NCI-H146 (cell line): ENCODE data around the gene NPB.
A peak's percentile ranks its signal among the peaks of the same experiment; 100 is the strongest.
"Not testable (repeated sequence)": the region's sequence is repeated elsewhere in the genome, so short reads cannot be mapped to it uniquely, and the experiment has no call there.

ENCODE experiments used
- DNase-seq: peaks from one replicate; lab custom pipeline; 2025; lab: John Stamatoyannopoulos, UW

NPB gene

DNA sequence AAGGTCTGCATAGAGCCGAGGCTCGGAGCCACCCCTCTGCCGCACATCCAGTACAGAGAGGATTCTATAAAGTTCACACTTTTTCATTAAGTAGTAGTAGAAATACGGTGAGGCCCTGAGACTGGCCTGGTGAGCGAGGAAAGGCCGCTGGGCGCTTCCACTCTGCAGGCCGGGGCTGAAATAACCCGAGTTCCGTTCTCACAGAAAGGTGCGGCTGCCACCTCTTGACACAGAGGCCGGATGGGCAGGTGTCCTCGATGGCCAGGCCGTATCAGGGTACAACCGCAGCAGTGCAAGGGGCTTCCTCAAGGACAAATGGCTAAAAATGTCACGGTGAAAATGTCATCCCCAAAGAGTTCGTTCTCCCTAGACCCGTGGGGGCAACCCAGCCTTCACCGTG lies 9.9 kb downstream of the NPB start:
- DNase-seq = no peak

DNA sequence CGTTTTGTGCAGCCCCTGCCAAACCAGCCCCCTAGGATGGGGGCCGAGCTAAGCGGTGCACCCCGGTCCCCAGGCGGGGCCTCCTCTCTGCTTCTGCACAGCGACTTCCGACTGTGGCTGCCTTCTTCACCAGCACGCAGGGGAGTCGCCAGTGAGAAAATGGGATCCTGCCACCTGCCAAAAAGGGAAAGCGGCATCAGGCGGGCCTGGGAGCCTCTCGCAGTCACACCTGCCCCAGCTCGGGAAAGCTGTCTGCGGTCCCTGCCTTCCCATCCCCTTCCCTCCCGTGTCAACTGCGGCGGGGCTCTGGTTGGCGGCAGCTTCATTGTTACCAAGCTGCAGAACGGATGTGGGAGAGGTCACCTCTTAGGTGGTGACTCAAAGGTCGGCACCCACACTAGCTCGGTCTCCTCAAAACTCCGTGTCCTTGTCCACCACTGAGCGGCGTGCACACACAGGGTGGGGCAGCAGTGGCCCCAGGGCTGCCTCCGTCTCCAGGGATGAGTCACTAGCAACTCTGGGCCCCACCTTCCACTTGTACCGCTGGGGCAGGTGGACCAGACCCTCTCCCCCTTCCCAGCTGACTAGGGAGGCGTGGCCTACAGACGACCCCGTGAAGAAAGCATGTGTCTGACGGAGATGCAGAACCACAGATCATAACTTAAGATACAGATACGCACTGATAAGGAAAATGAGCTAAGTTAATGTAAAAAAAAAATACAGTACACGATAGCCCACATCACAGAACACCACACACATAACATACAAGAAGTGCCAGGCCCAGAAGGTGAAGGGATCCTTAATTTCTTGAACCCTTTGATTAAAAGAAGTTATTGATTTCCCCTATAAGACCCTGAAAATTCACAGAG lies 10.6 kb downstream of the NPB start:
- no peak for DNase-seq

DNA sequence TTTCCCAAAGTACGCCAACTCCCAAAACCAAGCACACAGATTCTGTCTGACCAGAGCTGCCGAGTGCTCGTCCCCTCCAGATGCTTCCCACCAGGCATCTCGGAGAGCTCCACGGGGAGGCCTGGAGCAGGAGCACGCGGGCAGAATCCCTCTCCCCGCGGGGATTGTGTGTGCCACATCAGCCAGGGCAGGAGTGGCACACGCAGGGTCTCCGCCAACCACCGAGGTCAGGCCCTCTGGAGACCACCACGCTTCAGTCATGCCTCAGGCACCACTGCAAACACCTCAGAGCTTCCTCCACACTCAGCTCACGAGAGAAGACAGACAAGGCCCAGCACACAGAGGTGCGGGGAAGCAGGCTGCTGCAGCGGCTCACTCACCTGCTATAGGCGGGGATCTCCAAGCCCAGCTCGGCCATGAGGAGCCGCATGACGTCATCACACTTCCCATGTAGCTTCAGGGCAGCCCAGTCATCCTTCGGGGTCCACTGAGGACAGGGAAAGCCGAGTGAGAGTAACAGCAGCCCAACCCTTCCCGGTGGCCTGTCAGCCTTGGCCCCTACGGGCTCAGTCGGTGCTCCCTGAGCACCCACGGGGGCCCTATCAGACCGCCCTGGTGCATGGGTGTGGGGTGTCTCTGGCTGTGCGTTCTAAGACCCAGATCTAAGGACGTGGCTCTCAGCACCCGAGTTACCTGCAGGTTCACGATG lies 11.5 kb downstream of the NPB start:
- DNase-seq = no peak

DNA sequence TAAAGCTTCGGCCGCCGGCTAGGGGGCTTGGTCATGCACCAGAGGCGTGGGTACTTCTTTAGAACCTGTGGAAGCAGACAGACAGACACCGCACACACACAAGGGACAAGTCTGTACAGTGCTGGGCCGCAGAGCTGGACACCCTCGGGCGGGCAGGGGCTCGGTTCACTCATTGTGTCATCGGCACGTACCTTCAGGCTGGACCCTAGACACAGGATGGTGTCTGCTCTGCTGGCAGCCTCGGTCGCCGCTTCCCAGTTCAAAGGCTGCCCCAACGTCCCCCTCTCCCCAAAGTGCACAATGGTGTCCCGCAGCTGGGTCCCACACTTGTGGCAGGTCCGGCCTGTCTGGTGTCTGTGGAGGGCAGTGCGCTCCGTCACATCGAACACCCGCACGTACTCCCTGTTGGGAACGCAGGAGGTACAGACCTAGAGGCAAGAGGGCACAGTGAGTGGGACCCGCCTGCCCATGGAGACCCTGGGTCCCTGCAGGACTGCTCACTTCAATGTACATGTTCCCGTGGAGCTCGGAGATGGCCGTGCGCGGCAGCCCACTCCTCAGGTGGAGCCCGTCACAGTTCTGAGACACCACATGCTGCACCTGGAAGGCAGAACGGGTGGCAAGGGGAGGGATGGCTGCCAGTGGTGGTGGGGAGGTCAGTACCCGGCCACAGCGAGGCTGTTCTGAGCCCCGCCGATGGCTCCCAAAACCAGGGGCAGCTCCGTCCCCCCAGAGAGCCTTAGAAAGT lies 12.2 kb downstream of the NPB start:
- DNase-seq = no peak

DNA sequence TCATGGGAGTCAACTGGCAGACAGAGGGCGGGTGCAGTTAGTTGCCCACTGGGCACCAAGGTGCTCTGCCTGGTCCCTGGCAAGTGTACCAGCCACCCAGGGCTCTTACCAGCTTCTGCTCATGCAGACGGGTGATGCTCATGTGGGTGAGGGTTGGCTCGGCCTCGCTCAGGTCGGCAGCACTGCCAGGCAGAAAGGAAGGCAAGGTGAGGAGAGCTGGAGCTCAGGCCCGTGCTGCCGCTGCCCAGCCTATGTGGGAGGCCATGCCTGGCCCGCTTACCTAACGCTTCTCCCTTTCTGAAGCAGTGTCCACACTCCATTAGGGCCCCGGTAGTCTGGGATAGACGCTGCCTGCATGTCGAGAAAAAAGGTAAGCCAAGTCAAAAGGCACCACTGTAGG lies 13.3 kb downstream of the NPB start:
- DNase-seq = no peak

DNA sequence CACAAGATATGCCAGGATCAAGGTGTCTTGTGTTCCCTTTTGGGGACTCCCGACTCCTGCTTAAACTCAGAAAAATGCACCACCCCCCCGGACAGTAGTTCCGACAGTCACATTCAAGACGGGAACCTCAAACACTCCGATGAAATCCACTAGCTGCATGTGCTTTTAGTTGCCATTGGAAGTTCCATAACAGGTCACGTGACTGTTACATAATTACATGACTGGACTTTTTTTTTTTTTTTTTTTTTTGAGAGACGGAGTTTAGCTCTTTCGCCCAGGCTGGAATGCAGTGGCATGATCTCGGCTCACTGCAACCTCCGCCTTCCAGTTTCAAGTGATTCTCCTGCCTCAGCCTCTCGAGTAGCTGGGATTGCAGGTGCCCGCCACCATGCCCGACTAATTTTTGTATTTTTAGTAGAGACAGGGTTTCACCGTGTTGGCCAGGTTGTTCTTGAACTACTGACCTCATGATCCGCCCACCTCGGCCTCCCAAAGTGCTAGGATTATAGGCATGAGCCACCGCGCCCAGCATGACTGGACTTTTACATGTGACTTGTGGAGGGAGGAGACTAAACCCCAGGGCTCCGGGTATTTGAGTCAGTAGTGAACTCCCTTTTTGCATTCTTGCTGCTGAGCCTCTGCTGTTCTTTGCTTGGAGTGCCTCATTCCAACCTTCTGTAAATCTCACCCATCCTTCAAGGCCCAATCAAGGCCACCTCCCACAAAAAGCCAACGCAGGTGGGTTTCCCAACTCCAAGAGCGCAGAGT lies 14.4 kb downstream of the NPB start:
- DNase-seq = no peak

DNA sequence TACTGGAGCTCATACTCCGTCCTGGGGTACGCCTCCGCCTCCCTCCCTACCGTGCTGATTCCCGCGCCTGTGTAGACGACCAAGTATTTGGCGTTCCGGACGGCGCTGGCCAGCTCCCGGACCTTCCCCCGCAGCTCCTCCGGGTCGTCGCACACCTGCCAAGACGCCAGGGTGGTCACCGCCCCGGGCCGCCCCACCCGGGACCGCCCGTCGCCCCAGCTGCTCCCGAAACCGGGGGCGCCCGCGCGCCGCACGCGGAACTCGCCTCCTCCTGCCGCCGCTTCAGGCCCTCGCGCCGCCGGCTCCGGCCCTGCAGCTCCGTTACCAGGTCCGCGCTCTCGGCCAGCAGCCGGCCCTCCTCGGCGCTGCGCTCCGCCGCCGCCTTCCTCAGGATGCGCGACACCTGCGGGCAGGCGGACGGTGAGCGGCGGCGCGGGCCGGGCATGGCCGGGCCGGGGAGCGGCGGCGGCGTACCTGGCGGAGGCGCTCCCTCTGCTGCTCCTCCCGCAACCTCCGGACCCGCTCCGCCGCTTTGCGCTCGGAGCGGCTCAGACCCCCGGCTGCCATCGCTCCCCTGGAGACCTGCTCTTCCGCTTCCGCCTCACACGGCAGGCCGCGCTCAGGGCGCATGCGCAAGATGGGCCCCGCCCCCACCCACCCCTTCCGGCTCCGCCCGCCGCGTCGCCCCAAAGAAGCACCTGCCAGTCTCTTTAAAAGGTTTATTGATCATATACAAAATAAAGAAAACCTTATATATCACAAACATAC lies 15.7 kb downstream of the NPB start, which contains the start of gene SIRT7:
Gene SIRT7, minus strand, starts transcription at position 612 of the 768 bp plus-strand sequence. Its CDS starts 45 bp downstream, at position 567.
- DNase-seq = peak; percentile 83

DNA sequence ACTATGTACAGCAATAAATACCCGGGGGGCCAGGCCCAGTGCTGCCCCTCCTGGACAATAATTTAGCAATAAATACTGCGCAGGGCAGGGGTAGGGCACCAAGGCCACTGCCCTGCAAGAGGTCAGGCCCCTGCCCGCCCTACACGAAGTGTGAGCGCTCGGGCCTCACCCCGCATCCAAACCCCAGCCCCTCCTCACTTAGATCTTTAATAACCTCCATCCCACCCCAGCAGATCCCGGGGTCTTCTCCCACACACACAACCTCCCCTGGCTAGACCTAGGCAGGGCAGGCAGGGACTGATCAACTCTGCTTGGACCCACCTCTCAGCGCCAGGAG lies 16.3 kb downstream of the NPB start:
- not testable (repeated sequence) for DNase-seq

DNA sequence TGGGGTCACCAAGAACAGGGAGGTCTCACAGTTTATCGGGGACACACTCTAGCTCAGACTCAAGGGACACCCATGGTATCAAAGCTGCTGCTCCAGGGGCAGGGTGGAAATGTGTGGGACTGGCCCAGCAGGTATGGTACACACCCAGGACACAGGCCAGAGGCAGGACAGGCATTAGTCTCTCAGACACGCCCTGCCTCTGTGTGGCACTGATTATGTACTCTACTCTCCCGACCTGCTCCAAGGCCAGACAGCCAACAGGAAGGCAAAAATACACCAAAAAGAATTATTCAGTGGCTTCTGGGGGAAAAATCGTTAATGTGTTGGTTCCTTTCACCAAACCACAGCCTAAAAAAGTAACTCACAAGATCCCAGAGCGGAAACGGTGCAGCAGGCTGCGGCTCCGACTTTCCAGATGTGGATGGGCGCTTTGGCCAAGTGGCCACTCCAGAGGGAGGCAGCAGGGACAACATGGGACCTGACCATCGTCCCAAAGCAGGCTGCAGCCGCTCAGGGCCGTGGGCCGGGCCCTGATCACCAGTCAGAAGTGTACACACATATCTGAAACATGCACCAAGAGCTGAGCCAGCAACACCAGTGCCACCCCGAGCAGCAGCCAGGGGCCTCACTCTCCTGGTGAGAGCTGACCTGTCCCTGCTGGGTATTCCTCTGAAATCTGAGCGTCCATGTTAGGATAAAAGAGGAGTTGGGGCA lies 17.0 kb downstream of the NPB start:
- DNase-seq = no peak

DNA sequence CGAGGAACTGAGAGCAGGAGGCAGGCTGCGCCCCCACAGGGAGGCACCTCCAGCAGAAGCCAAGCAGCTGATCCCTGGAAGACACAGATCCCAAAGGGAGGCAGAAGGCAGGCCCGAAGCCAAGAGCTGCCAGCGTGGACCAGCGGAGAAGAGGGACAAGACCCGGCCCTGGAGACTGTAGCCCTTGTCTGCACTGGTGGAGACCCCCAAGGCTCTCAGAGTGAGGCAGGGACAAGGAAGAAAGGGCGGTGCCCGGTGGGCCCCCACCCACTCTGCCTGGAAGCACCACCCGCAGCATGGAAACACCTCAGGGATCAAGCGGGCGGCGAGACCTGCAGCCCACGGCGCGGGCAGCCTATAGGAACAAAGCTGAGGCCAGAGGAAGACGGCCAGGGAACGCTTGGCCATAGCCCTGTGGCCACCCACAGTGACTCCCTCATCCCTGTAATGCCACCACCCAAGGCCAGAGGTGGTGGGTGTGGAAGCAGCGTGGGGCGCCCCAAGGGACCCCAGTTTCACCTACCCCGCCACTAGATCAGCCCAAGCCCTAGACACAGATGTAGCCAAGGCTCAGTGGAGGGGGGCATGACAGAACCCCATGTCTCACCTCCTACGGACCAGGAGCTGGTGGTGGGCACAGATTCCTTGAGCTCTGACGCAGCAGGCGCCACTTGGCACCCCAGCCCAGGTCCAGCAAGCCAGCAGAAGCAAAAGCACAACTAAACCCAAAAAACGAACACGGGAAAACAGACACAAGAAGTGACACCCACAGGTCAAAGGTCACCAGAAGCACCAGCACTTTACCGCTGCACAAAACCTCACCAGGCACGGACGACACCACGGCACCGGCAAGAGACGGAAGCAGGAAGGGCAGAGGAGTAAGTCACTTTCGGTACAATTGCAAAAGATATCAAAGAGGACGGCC lies 18.8 kb downstream of the NPB start:
- no peak for DNase-seq

DNA sequence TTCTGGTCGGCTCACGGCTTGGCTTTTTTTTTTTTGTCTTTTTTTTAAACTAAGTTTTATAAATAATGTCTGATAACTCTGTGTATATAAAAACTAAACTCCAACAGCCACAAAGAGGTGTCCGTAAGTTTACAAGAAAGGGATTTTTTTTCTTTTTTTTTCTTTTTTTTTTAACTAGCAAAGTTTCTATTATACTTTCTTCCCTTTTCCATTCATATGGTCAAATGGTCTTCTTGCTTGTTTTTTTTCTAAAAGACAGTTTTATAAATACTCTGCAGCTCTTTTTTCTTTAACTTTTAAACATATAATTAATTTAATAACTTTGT lies 19.5 kb downstream of the NPB start:
- no peak for DNase-seq

DNA sequence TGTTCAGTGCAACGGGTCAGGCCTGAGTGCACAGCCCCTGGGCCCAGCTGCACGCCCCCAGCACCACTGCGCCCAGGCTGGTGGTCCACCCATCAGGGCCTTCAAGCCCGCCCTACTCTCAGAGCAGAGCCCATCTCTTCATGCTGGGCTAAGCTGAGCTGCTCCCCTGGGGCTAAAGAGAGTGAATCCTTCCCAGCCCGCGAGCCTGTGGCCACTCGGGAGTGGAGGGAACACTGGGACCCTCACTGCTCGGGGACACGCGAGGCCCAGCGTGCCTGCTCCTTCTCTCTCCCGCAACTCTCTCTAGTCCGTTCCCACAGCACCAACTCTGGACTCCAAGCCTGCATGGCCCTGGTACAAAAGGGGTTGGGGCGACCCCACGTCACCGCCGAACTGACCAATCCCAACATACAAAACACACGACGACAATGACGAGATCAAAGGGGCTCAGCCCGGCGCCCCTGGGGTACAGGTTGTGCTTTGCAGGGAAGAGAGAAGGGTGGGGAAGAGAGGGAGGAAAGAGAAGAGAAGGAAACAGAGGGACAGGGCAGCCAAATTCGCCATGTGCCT lies 20.0 kb downstream of the NPB start:
- no peak for DNase-seq

DNA sequence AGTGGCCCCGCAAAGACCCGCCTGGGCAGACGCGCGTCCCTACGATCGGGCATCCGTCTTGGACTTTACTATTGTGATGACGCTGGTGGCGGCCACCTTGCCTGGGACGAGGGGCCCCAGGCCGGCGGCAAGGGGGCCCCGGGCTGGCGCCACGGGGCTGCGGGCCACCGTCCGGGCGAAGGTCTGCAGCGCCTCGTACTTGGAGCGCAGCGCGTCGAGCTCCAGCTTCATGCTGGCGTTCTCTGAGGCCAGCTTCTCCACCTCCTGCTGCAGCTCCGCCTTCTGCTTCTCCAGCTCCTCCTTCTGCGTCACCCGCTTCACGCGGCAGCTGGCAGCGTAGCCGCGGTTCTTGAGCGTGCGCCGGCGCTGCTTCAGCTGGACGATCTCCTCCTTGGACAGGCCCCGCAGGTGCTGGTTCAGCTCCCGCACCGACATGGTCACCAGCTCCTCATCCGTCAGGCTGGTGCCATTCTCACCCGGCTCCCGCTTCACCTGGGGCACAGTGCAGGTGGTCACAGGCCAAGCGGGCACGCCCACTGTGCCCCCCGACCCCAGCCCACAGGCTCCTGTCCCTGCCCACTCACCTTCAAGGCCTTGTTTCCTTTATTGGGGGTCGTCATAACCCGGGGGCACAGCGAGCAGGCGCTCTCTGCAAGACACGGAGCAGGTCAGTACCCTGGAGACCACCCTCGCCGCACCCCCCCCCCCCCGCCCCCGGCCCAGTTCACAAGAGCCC lies 20.7 kb downstream of the NPB start:
- DNase-seq = no peak

DNA sequence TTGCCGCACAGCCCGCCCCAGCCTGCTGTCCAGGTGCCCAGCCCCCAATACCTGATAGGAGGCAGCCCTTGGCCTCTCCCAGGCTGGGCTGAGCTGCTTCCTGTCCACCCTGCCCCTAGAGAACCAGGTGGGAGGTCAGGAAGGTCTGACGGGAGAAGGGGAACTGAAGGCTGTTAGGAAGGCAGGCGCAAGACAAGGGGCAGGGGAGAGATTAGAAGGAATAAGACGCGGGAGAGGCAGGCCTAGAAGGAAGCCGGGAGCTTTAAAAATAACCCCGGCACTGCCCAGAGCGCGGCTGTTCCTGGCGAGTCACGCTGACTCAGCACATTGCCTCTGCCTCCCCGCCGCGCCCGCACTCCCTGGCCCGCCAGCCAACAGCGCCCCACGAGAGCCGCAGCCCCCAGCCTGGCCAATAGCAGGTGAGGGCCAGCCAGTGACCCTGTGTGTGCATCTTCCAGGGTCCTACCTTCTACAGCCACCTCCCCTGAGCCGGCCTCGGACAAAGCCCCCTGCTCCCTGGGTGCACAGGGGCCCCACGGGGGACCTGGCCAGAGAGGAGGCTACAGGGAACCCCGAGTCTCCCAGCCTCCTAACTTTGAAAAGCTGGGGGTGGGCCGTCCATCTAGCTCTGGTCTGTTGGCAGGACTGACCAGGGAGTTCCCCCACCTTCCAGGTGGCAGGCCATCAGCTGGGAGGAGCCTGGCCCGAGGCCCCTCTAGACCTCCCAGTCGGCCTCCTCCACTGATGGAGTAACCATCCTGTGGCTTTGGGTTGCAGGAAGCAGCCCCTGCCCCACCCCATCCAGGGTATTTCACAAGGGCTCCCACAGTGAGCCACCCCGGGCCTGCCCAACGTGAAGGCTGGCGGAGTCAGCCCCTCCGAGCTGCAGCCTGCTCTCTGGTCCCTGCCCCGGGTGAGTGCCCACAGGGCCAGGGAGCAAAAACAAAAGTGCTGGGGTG lies 21.5 kb downstream of the NPB start:
- no peak for DNase-seq

DNA sequence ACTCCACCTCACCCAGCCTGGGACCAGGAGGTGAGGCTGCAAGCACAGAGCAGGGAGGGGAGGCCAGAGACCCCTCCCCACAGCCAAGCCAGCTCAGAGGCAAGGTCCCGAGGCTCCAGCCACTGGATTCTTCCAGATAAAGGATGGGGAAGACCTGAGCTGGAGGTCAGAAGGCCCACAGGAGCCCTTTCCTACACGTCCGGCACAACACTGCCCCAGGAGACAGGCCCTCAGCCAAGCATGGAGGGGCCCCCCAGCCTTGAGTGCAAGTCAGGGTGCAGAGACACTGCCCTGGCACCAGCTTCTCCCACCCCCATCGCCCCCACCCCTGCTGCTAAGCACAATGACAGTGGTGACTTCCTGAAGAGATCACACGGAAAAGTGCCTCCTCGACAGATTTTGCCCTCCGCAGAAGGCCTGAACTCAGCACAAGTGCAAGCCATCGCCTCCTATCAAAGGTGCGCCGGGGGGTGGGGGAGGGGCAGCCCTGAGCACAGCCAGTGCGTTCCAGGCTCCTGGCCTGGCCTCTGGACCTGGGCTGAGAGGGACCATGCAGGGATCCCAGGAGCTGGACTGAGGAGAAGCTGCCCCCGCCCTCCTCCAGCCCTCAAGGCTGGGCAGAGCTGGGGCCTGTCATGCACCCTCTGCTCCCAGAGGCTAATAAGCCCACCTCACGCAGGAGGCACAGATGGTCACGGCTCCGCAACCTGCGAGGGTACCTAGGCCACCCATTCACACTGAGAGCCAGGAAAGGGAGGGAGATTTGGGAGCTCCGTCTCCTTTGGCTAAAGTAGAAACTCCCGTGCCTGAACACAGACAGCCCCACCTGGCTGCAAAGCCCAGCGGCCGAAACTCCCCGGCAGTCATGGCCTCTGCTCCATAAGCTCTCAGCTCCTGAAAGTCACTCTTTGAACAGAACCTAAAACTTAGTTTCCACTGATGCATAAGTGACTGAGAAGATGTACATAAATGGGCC lies 22.8 kb downstream of the NPB start:
- DNase-seq = no peak

DNA sequence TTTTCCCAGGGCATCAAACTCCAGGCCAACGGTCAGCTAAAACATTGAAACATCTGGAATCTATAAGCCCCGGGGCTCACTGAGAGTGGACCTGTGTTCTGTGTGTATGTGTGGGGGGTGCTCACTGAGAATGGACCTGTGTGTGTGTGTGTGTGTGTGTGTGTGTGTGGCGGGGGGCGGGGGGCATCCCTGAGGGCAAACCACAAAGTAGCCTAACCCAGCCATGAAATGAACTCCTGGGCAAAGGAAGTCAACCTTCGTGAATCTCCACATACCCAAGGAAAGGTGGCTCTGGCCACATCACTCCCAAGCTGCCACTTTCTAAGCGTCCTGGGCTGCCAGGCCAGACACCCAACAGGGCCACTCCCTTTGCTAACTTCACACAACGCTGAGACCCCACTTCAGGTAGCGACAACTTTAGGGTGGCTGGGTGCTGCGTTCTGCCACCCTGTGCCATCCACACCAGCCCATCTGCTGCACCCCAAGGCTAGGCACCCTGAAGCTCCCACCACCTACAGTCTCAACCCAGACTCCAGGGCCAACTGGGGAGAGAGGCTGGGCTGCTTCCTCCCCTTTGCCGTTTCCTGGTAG lies 23.9 kb downstream of the NPB start:
- no peak for DNase-seq
